Gastrocnemius medialis (tissue), 4 donors: ENCODE data around the gene STAM.

Experiments
- POLR2A ChIP-seq, 2 donors: fragments of 450-650 bp; IDR thresholded peaks; one replicate each; pipeline ENCODE4 v1.6.1; 2017; ENCODE audit warnings: antibody characterized with exemption in 2 of 2, mild to moderate bottlenecking in 2 of 2, moderate library complexity in 2 of 2
- TF ChIP-seq, protein P1 (sequence below), 5 experiments: fragments of 450-650 bp in 3 of 5; fragments of 200-600 bp in 2 of 5; sonication (generic) in 2 of 5; IDR thresholded peaks in 4 of 5; conservative IDR thresholded peaks in 1 of 5; 1 replicate in 4 of 5; 2 replicates in 1 of 5; pipeline ENCODE4 v1.5.1; 2016 to 2019; ENCODE audit warnings: antibody characterized with exemption in 5 of 5, mild to moderate bottlenecking in 3 of 5, moderate library complexity in 3 of 5

DNA sequence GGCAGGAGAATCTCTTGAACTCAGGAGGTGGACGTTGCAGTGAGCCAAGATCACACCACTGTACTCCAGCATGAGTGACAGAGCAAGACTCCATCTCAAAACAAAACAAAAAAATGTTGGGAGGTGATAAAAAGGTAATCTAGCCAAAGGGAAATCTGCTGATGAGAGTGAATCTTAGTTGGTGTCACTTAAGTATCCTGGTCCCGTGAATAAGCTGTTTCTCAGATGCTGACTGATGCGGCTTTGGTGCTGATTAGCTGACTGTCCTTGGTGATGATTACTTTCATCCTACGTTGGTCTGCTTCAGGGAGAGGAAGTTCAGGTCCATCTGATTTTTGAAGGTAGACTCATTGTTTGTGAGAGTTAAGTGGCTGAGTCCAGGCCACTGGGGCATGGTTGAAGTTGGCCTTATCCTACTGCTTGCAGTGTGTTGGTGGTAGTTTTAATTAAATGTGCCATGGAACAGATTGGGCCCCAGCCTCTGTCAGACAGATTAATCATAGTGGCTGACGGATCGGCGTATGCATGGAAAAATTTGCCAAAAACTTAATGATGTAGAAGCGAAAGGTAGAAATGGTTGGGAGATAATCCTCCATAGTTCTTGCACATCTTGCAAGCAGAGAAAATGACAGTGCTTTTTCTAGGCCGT is 90.6 kb downstream of the STAM start:
- no peak for TF ChIP-seq POLR2A (IDR thresholded peaks at IDR 0.05)
- TF ChIP-seq, protein P1, sequence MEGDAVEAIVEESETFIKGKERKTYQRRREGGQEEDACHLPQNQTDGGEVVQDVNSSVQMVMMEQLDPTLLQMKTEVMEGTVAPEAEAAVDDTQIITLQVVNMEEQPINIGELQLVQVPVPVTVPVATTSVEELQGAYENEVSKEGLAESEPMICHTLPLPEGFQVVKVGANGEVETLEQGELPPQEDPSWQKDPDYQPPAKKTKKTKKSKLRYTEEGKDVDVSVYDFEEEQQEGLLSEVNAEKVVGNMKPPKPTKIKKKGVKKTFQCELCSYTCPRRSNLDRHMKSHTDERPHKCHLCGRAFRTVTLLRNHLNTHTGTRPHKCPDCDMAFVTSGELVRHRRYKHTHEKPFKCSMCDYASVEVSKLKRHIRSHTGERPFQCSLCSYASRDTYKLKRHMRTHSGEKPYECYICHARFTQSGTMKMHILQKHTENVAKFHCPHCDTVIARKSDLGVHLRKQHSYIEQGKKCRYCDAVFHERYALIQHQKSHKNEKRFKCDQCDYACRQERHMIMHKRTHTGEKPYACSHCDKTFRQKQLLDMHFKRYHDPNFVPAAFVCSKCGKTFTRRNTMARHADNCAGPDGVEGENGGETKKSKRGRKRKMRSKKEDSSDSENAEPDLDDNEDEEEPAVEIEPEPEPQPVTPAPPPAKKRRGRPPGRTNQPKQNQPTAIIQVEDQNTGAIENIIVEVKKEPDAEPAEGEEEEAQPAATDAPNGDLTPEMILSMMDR (IDR thresholded peaks at IDR 0.05 in 4 of 5, conservative IDR thresholded peaks at IDR 0.05 in 1 of 5) = no peak
